ENCODE data around the gene FNDC11. TPM values are rescaled to one million over a fixed set of nuclear protein-coding genes. Genes with fewer than 3 reads are reported as not detected.
A peak's percentile ranks its signal among the peaks of the same experiment; 100 is the strongest.
"Not testable (repeated sequence)": the region's sequence is repeated elsewhere in the genome, so short reads cannot be mapped to it uniquely, and the experiment has no call there.

Gene FNDC11
- total RNA-seq, 1 experiment from 2014 or later = 0.05 TPM

DNA sequence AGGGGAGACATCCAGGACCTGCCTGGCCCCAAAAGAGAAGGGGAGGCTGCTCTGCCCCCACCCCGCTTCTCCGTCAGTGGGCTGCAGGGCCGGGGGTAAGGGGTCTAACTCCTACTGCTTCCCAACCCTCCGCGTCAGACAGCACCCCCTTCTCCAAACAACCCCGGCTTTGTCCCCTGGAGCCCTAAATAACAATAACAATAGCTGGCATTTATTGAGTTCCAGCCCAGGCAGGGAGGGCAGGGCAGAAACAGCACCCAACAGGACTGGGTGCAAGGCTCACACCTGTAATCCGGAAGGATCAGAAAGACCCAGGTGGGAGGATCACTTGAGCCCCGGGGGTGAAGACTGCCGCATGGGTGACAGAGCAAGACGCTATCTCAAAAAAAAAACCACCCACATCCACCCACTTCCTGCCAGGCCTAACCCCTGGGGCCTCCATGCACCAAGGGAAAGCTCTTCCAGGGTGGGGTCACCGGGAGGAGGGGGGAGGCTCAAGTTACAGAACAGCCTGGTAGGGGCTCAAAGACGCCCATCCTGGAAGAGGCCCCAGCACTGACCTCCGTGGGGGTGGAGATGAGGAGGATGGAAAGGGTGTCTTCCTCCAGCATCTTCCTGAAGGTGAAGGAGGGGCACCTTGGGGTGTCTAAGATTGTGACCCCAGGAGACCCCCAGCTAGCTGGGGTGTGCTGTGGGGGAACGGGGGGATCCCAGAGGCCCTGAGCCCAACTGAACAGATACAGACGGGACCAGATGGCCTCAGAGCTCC, 1.3 kb upstream of the FNDC11 start:
- DNase-seq (ENCODE audit: extremely low read depth, low read depth) = no peak

DNA sequence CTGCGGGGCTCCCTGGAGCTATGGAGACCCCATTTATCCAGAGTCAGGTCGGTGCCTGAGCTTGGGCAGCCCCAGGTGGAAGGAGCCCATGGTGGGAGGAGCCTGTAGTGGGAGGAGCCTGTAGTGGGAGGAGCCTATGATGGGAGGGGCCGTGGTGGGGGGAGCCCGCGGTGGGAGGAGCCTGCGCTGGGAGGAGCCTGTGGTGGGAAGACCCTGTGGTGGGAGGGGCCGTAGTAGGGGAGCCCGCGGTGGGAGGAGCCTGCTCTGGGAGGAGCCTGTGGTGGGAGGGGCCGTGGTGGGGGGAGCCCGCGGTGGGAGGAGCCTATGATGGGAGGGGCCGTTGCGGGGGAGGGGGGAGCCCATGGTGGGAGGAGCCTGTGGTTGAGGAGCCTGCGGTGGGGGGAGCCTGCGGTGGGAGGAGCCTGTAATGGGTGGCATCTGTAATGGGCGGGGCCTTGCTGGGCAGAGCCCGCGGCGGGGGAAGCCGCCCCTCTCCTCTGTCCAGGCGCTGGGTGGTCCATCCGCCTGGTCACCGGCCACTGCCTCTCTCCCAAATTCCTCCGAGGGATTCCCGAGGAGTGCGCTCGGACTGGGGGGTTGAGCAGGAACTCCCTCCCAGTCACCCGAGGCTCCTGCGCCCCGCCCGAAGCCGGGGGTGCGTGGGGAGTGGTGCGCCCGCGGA, 567 bp upstream of the FNDC11 start:
- peak; percentile 74 for DNase-seq (ENCODE audit: extremely low read depth, low read depth)

- DNase-seq (ENCODE audit: extremely low read depth, low read depth) = no peak
Observed at GRCh38 chr20:63554361-63555278, 661 bp downstream of the FNDC11 start.

GRCh38 chr20:63555661-63556381, 1.9 kb downstream of the FNDC11 start:
- no peak for DNase-seq (ENCODE audit: extremely low read depth, low read depth)

DNA sequence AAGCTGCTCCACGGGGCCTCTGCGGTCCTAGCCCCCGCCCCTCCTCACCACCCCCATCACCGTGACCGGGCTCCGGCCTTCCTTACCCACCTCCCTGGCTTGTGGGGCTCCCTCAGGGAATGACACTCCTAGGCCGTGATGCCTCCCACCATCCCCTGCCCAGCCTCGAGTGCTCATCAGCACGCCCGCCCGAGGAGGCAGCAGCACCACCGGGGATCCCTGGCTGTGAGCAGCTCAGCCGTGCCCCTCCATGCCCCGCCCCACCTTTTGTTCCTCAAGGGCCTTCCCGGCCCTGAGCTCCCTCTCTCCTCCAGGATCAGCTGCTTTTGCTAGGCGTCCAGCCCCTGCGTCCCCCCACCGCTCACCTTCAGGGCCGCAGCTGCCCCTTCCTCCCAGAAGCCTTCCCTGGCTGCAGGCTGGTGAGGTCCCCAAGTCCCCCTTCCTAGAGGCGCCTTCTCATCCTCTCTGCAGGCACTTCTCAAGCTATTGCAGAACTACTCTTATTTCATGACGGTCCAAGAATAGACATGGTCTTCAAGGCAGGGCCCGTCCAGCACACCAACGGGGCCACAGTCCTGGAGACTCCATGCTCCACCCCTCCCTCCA, 3.0 kb downstream of the FNDC11 start:
- no peak for DNase-seq (ENCODE audit: extremely low read depth, low read depth)

DNA sequence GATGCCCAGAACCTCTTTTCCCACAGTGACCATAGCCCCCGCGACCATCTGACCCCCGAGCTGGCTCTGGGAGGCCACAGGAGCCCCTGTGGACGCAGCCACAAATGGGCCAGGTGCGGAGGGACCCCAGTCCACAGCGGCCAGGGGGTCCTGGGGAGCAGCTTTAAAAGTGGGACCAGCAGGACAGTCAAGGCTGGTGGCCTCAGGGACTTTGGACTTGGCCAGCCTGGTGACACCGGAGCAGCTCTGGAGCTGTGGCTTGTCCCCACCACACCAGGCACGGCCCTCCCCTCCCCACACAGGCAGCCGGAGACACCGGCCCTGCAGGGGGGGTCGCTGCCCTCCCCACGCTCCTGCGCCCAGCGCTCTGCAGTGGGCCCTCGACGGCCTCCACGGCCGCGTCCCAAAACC, 3.5 kb downstream of the FNDC11 start:
- no peak for DNase-seq (ENCODE audit: extremely low read depth, low read depth)

DNA sequence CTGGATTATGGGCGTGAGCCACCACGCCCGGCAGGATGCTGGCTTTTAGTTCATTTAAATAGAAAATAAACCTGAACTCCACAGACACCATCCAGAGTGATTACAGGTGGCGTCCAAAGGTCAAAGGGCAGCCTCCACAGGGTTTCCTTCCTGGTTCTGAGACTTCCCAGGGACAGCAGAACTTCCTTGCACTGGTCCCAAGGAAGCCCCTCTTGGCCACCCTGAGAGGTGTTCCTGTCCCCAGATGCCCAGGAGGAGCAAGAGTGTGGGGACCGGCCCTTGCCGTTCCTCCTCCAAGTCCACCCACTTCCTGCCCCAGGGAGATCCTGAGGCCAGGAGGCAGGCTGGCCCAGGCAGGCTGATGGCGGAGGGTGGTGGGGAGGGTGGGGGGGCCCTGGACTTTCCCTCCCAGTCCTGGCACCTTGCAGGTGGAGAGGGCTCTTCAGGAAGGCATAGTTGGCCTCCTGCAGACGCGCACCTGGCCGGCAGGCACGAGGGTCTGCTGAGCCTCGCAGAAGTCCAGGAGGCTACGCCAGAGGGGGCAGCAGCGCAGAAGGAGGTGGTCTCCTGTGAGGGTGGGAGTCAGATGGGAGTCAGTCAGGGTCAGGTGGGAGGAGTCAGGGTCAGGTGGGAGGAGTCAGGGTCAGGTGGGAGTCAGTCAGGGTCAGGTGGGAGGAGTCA, 5.0 kb downstream of the FNDC11 start:
- DNase-seq (ENCODE audit: extremely low read depth, low read depth) = no peak

- DNase-seq (ENCODE audit: extremely low read depth, low read depth) = not testable (repeated sequence)
Observed at GRCh38 chr20:63559485-63560332, 5.8 kb downstream of the FNDC11 start.

GRCh38 chr20:63560333-63560805, 6.4 kb downstream of the FNDC11 start:
- no peak for DNase-seq (ENCODE audit: extremely low read depth, low read depth)

GRCh38 chr20:63560856-63561609, 7.1 kb downstream of the FNDC11 start:
- no peak for DNase-seq (ENCODE audit: extremely low read depth, low read depth)

- DNase-seq (ENCODE audit: extremely low read depth, low read depth) = no peak
Observed at GRCh38 chr20:63561624-63562396, 7.9 kb downstream of the FNDC11 start.

GRCh38 chr20:63562461-63563224, 8.7 kb downstream of the FNDC11 start:
- DNase-seq (ENCODE audit: extremely low read depth, low read depth) = no peak

DNA sequence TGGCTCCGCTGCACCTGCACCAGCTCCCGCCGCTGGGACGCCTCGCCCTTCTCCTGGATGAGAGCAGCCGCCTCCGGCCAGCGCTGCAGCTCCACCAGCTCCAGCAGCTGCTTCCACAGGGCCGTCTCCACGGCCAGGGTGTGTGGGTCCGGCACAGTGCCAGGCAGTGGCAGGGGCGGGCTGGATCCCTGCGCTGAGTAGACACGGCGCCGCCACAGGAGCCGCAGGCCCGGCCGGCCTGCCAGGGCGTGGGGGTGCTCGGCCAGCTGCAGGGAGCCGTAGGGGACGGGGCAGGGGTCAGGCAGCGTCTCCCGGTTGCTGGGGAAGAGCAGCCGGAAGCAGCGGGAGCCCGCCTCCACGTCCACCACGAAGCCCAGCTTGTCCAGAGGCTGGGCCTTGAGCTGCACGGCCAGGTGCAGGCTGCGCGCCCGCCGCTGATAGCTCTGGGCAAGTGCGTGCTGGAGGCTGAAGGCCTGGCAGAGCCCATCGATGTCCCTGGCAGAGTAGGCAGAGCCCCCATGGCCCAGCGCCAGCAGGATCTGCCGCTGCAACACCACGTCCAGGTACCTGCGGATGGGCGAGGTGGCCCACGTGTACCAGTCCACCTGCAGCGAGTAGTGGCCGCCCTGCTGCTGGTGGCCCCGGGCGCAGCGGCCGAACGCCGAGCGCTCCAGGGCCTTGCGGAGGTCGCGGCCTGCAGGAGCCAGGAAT, 9.4 kb downstream of the FNDC11 start:
- DNase-seq (ENCODE audit: extremely low read depth, low read depth) = no peak

GRCh38 chr20:63564036-63564810, 10.3 kb downstream of the FNDC11 start:
- no peak for DNase-seq (ENCODE audit: extremely low read depth, low read depth)

Measured in NCI-H460 (cell line).